Ureter (tissue), 1 donor: ENCODE results near the gene SPOCK1. TPM values are rescaled to one million over a fixed set of nuclear protein-coding genes. Genes with fewer than 3 reads are reported as not detected.

Experiments used
- DNase-seq: peaks from one replicate; pipeline ENCODE4 v3.0.0-alpha.2; 2020; ENCODE audit warnings: low spot score
- total RNA-seq: library from RNA; stranded (reverse); gene quantifications from one replicate; pipeline ENCODE4 v1.2.4, GENCODE V29; 2023
- donor health status: DM: yes; HTN: yes; CAD: no.

Gene SPOCK1
- total RNA-seq, 1 donor from 2014 or later = 15.6 TPM

- DNase-seq = no peak
These were observed 393.6 kb downstream of the SPOCK1 start for GRCh38 chr5:137105351-137106035.

DNA sequence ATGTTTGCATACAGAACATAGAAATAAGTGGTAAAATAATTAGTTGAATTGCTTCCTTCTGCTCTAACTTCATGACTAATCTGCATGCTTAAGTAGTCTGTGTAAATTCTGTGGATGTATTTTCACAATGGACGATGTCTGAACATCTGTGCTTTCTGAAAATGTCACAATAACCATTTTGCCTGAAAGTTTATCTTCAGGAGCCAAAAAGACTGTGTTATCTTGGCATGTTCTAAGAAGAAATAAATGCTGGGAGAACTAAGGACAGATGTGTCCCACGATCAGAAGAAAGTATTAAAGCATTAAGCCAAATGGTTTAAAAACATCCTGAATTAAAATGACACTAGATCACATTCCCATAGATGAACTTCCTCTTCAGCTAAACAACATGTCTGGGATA is 397.6 kb downstream of the SPOCK1 start:
- no peak for DNase-seq

GRCh38 chr5:137099651-137100050 is 399.5 kb downstream of the SPOCK1 start:
- DNase-seq = no peak

- no peak for DNase-seq
These were observed 400.5 kb downstream of the SPOCK1 start for GRCh38 chr5:137098663-137099062.

DNA sequence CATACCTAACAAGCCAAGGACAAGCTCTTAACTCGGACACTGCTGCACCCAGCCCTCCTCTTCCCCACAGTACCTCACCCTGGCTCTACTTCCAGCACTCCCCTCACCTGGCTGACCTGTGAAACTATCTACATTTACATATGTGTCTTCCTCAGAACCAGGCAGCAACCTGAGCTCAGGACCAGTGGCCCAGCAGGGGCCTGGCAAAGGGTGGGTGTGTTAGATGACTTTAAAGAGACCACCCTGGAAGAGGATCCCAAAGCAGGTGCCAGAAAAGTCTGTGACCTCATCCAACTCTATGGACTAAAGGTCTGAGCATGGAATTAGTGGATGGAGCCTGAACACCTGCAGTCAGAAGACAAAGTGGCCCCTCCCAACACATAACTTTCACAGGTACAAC is 400.9 kb downstream of the SPOCK1 start:
- DNase-seq = no peak

DNA sequence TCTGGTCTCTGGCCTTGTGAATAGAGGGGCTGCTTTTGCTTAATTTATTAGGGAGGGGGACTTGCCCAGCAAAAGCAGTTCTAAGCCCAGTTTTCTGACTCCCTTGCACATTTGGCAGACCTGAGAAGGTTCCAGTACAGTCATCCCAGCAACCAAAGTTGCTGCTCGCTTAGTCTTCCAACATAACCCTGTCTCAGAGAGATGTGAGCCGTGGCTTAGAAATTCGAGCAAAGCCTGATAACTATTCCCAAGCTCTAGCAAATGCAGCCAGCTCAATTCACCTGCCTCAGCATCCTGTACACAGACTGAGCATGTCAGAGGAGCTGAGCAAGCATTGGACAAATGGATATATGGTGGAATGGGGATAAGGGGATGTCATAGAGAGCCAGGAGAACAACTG is 401.9 kb downstream of the SPOCK1 start:
- DNase-seq = no peak

GRCh38 chr5:137096149-137097103 is 402.7 kb downstream of the SPOCK1 start:
- DNase-seq = no peak

DNA sequence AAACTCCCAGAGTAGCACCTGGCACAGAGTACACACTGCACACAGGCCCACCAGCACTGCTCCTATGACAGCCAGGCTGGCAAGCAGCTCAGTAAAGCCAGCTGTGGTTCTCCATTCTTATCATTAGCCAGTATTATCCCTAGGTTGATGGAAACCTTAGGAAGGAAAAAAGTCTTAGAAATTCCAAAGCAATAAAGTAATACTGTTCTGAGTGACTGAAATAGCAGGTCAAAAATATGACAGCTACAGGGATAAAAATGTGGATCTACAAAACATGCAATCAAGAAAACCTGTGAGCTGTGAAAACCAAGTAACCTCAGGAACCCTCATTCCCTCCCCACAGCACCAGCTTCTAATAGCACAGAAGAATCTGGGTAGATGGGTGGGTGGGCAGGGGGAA is 403.5 kb downstream of the SPOCK1 start:
- no peak for DNase-seq

DNA sequence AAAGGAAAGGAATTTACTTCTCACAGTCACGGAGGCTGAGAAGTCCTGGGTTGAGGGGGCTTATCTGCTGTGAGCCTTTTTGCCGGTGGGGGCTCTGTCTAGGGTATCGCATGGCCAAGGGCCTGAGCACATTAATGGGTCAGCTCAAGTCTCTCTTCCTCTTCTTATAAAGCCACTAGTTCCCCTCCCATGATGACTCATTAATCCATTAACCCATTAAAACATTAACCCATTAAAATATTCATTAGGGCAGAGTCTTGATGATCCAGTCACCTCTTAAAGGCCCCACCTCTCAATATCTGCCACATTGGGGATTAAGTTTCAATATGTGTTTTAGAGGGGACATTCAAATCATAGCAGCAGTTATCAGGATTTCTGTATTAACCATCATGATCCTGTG is 406.3 kb downstream of the SPOCK1 start:
- no peak for DNase-seq

DNA sequence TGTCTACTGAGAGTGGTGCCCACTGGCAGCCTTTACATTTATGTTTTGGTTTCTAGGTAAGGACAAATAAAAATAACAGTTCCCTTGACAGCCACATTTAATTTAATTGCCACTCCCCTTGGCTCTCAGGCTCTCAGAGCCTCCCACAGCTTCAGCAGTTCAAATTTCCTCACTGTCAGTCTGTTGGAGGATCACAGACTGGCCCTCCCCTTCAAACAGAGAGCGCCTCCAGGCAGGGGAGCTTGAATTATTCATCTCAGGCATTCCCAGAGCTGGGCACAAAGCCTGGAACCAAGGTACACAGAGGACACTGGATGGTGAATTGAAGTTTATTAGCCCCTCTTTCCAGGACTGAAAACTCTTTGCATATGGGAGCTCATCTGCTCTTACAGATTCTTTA is 407.7 kb downstream of the SPOCK1 start:
- DNase-seq = no peak

DNA sequence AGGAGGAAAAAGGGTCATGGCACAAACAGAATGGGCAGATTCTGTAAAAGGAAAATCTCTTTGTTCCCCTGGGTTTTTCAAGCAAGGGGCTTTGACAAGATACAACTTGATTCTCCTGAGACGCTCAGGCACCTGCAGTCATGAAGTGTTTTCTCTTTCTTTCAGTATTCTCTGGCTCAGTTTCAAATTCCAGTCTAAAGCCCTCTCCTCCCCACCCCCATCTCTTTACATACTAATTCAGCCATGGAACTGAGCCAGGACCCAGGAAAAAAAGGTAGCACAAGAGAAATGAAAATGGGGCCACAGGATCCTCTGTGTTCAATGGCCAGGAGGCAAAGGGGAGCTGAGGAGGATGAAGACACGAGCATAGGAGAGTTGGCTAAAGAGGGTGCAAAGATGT is 408.4 kb downstream of the SPOCK1 start:
- no peak for DNase-seq

DNA sequence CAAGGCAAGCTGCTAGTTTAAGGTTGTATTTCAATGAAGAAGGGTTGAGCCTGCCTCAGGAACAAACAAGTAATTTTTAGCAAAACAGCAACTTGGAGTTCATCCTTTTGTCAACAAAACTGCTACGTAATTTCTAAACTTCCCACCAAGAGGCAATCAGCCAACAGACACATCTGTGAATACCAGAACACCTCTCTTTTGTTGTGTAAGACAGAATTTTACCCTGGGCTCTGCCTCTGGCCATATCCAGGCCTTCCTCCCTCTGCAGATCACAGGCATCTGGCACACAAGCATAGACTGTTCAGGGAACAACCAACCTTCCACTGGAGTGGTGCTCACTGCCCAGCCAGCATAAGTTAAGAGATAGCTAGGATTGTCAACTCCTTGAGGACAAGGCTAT is 409.0 kb downstream of the SPOCK1 start:
- DNase-seq = no peak

DNA sequence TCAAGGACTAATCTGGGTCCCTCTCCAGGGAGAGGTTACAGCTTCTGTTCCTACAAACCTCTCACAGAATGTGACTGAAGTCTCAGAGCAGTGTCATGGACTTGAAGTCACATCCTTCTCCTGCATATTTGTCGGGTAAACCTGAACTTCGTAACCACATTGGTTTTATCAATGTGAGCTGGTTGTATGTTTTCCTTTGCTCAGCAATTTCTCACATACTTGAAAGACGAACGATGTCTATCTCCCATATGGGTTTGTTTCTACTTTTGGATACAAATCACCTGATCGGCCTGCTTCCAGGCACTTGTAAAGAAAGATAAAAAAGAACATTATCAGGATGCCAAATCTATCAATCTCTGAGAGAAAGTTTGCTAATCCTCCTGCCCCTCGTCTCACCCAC is 411.0 kb downstream of the SPOCK1 start:
- DNase-seq = no peak

GRCh38 chr5:137086342-137086741 is 412.8 kb downstream of the SPOCK1 start:
- DNase-seq = no peak

DNA sequence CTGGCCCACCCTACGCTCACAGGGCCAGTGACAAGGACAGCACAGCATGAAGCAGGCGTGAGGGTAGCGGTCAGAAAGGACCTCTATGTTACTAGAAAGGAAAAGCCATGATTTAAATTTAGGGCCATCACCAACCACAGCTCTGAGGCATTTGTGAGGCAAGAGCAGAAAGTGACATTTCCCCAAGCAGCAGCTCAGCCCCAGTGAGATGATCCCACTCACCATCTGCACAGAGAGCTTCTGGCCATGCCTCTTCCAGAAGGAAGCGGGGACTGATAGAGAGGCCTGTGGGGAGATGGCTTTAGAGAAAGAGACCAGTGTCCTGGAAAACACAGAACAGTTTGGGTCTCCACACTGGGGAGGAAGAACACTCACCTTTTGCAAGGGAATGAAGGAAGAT is 413.9 kb downstream of the SPOCK1 start:
- no peak for DNase-seq

GRCh38 chr5:137084016-137084415 is 415.1 kb downstream of the SPOCK1 start:
- DNase-seq = no peak

- no peak for DNase-seq
These were observed 416.2 kb downstream of the SPOCK1 start for GRCh38 chr5:137082951-137083350.

DNA sequence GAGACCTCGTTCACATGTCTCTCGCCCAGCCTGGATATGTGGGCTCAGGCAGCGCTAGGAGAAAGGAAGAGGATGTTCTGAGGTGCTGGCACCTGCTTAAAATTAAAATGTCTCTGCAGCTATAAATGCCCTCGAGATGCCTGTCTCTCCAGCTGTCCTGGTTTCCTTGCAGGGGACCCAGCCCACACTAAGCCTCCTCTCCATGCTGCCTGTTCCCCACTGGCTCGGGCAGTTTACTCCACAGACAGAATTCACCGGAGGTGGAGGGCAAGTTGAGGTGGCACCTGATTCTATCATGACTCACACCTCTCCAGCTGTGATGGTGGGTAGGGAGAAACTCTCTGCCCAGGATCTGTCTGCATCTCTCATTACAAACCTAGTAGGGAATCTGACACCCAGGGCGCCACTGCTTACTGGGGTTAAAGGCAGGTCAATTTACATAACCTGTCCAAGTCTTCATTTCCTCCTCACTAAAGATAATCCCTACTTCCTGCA is 420.9 kb downstream of the SPOCK1 start:
- DNase-seq = no peak

- DNase-seq = peak; percentile 60
These were observed 423.8 kb downstream of the SPOCK1 start for GRCh38 chr5:137075163-137075970.

DNA sequence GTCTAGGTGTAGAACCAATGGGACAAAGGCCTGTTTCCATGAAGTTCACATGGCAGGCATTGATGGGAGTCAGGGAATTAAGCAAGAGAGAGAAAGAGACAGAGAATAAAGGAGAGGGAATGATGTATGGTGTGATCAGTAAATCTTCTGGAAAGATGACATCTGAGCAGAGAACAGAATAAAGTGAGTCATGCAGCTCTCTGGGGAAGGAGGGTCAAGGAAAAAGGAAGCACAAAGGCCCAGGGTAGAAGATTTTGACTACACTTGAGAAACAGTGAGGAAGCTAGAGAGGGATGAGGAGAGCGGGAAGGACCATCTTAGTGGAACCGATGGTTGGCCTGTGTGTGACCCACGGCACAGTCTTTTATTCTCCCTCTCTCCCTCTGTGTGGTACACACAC is 425.9 kb downstream of the SPOCK1 start:
- DNase-seq = no peak

- DNase-seq = no peak
These were observed 426.6 kb downstream of the SPOCK1 start for GRCh38 chr5:137072361-137073115.
